ENCODE results near the gene FASTKD3.

Gene FASTKD3

GRCh38 chr5:7850395-7851239 is 18.2 kb downstream of the FASTKD3 start, which contains the start of gene CFAP90:
Gene CFAP90, minus strand, starts transcription at chr5:7851133. Its CDS starts 112 bp downstream, at chr5:7851021.
- peak; percentile 83 for DNase-seq (ENCODE audit: low read depth, low spot score)

- DNase-seq (ENCODE audit: low read depth, low spot score) = peak; percentile 40
These were observed 19.0 kb downstream of the FASTKD3 start for GRCh38 chr5:7849681-7850394.

GRCh38 chr5:7848296-7848695 is 20.5 kb downstream of the FASTKD3 start:
- no peak for DNase-seq (ENCODE audit: low read depth, low spot score)

- DNase-seq (ENCODE audit: low read depth, low spot score) = no peak
These were observed 22.5 kb downstream of the FASTKD3 start for GRCh38 chr5:7846327-7846726.

- DNase-seq (ENCODE audit: low read depth, low spot score) = no peak
These were observed 23.3 kb downstream of the FASTKD3 start for GRCh38 chr5:7845557-7845956.

GRCh38 chr5:7844901-7845300 is 23.9 kb downstream of the FASTKD3 start:
- no peak for DNase-seq (ENCODE audit: low read depth, low spot score)

- DNase-seq (ENCODE audit: low read depth, low spot score) = no peak
These were observed 26.3 kb downstream of the FASTKD3 start for GRCh38 chr5:7842531-7842930.

- DNase-seq (ENCODE audit: low read depth, low spot score) = no peak
These were observed 31.4 kb downstream of the FASTKD3 start for GRCh38 chr5:7837403-7837802.

- DNase-seq (ENCODE audit: low read depth, low spot score) = no peak
These were observed 33.8 kb downstream of the FASTKD3 start for GRCh38 chr5:7834982-7835381.

GRCh38 chr5:7828269-7828668 is 40.6 kb downstream of the FASTKD3 start:
- no peak for DNase-seq (ENCODE audit: low read depth, low spot score)

GRCh38 chr5:7827610-7828009 is 41.2 kb downstream of the FASTKD3 start:
- DNase-seq (ENCODE audit: low read depth, low spot score) = peak; percentile 41

- no peak for DNase-seq (ENCODE audit: low read depth, low spot score)
These were observed 43.2 kb downstream of the FASTKD3 start for GRCh38 chr5:7825630-7826029.

GRCh38 chr5:7824995-7825394 is 43.8 kb downstream of the FASTKD3 start:
- DNase-seq (ENCODE audit: low read depth, low spot score) = no peak

GRCh38 chr5:7823594-7823993 is 45.2 kb downstream of the FASTKD3 start:
- DNase-seq (ENCODE audit: low read depth, low spot score) = no peak

GRCh38 chr5:7822449-7822848 is 46.4 kb downstream of the FASTKD3 start:
- no peak for DNase-seq (ENCODE audit: low read depth, low spot score)

GRCh38 chr5:7816535-7816901 is 52.3 kb downstream of the FASTKD3 start:
- no peak for DNase-seq (ENCODE audit: low read depth, low spot score)

- peak; percentile 89 for DNase-seq (ENCODE audit: low read depth, low spot score)
These were observed 52.8 kb downstream of the FASTKD3 start for GRCh38 chr5:7815892-7816534.

GRCh38 chr5:7814816-7815215 is 54.0 kb downstream of the FASTKD3 start:
- DNase-seq (ENCODE audit: low read depth, low spot score) = no peak

- no peak for DNase-seq (ENCODE audit: low read depth, low spot score)
These were observed 55.3 kb downstream of the FASTKD3 start for GRCh38 chr5:7813576-7813975.

GRCh38 chr5:7813007-7813406 is 55.8 kb downstream of the FASTKD3 start:
- DNase-seq (ENCODE audit: low read depth, low spot score) = no peak

GRCh38 chr5:7811715-7812114 is 57.1 kb downstream of the FASTKD3 start:
- DNase-seq (ENCODE audit: low read depth, low spot score) = peak; percentile 54
